Trophoblast cell (in vitro differentiated cells and primary cell): ENCODE measurements around the gene ERBB3.

Experiments used
- DNase-seq, 2 donors: peaks; one replicate each; pipeline ENCODE4 v3.0.0-alpha.2; 2016
- H2AFZ ChIP-seq: 2 replicates; pipeline ENCODE4 v1.6.1; 2013; ENCODE audit warnings: low read length, moderate library complexity, mild to moderate bottlenecking; ENCODE audit not compliant: insufficient read depth, poor library complexity
- H2AK5ac ChIP-seq: 2 replicates; pipeline ENCODE4 v1.6.1; 2013; ENCODE audit warnings: mild to moderate bottlenecking, low read length
- H2BK120ac ChIP-seq: 2 replicates; pipeline ENCODE4 v1.6.1; 2013; ENCODE audit warnings: low read length, mild to moderate bottlenecking, moderate library complexity; ENCODE audit not compliant: insufficient read depth, poor library complexity
- H2BK12ac ChIP-seq: 2 replicates; pipeline ENCODE4 v1.6.1; 2013; ENCODE audit warnings: mild to moderate bottlenecking, low read length, moderate library complexity
- H2BK5ac ChIP-seq: 2 replicates; pipeline ENCODE4 v1.6.1; 2013; ENCODE audit warnings: low read length, low read depth, moderate library complexity, mild to moderate bottlenecking; ENCODE audit not compliant: poor library complexity
- H3K14ac ChIP-seq: 2 replicates; pipeline ENCODE4 v1.6.1; 2013; ENCODE audit warnings: mild to moderate bottlenecking, low read length
- H3K18ac ChIP-seq: 2 replicates; pipeline ENCODE4 v1.6.1; 2013; ENCODE audit warnings: mild to moderate bottlenecking, low read length
- H3K23ac ChIP-seq: 2 replicates; pipeline ENCODE4 v1.6.1; 2013; ENCODE audit warnings: low read length
- H3K27ac ChIP-seq: 2 replicates; pipeline ENCODE4 v1.5.1; 2013; ENCODE audit warnings: low read depth, mild to moderate bottlenecking, inconsistent platforms, low read length, moderate library complexity
- H3K27me3 ChIP-seq: 2 replicates; pipeline ENCODE4 v1.6.1; 2013; ENCODE audit warnings: inconsistent platforms, mild to moderate bottlenecking, low read length, moderate library complexity; ENCODE audit not compliant: insufficient read depth
- H3K36me3 ChIP-seq, 2 experiments: 1 replicate in 1 of 2; 2 replicates in 1 of 2; pipeline ENCODE4 v1.6.1; 2013; ENCODE audit warnings: low read length in 2 of 2, mild to moderate bottlenecking in 2 of 2, moderate library complexity in 1 of 2; ENCODE audit not compliant: insufficient read depth in 2 of 2, control insufficient read depth in 1 of 2
- H3K4ac ChIP-seq: 2 replicates; pipeline ENCODE4 v1.6.1; 2013; ENCODE audit warnings: low read depth, mild to moderate bottlenecking, low read length, moderate library complexity
- H3K4me1 ChIP-seq, 2 experiments: 1 replicate in 1 of 2; 2 replicates in 1 of 2; pipeline ENCODE4 v1.6.1; 2013; ENCODE audit warnings: low read length in 2 of 2, mild to moderate bottlenecking in 2 of 2, moderate library complexity in 1 of 2; ENCODE audit not compliant: insufficient read depth in 2 of 2, control insufficient read depth in 1 of 2
- H3K4me2 ChIP-seq: 2 replicates; pipeline ENCODE4 v1.6.1; 2013; ENCODE audit warnings: inconsistent platforms, mild to moderate bottlenecking, low read length, moderate library complexity
- H3K4me3 ChIP-seq: 2 replicates; pipeline ENCODE4 v1.5.1; 2013; ENCODE audit warnings: mild to moderate bottlenecking, low read depth, low read length, inconsistent platforms
- H3K79me1 ChIP-seq: one replicate; pipeline ENCODE4 v1.6.1; 2013; ENCODE audit warnings: low read length
- H3K79me2 ChIP-seq: 2 replicates; pipeline ENCODE4 v1.6.1; 2013; ENCODE audit warnings: low read length, mild to moderate bottlenecking; ENCODE audit not compliant: control insufficient read depth, insufficient read depth, poor library complexity
- H3K9ac ChIP-seq: 2 replicates; pipeline ENCODE4 v1.6.1; 2013; ENCODE audit warnings: mild to moderate bottlenecking, low read length
- H3K9me3 ChIP-seq: 2 replicates; pipeline ENCODE4 v1.6.1; 2013; ENCODE audit warnings: low read depth, mild to moderate bottlenecking, control low read depth, inconsistent platforms, low read length; ENCODE audit not compliant: insufficient read depth
- H4K12ac ChIP-seq: 2 replicates; pipeline ENCODE4 v1.6.1; 2013; ENCODE audit warnings: low read depth, mild to moderate bottlenecking, low read length, moderate library complexity
- H4K8ac ChIP-seq: 2 replicates; pipeline ENCODE4 v1.6.1; 2013; ENCODE audit warnings: low read depth, mild to moderate bottlenecking, low read length, moderate library complexity
- H4K91ac ChIP-seq: one replicate; pipeline ENCODE4 v1.6.1; 2013; ENCODE audit warnings: low read depth, mild to moderate bottlenecking, low read length, moderate library complexity
- WGBS: extraction: QIAGEN DNeasy Blood & Tissue Kit; methylation state at CpG from one replicate; pipeline ENCODE4 v1.1.7; 2013; ENCODE audit warnings: missing lambda C conversion rate; ENCODE audit not compliant: insufficient read length, insufficient coverage; ENCODE audit errors: extremely low coverage; 5-methylcytosine and 5-hydroxymethylcytosine counted together

The ERBB3 gene

GRCh38 chr12:56141946-56142784, 62.2 kb downstream of the ERBB3 start:
- Histone ChIP-seq H2BK5ac (no peak overlapping the region), H3K4me1 (no peaks in the 10 kb centered on the region), H3K79me2 (no peaks in the 10 kb centered on the region), H3K18ac (no peak overlapping the region), H3K4me3 (no peak overlapping the region), H4K91ac (no peak overlapping the region), H2AK5ac (no peak overlapping the region), H4K8ac (no peak overlapping the region), H2BK120ac (no peak overlapping the region), H3K9ac (no peak overlapping the region), H3K23ac (no peak overlapping the region), H3K4me2 (no peak overlapping the region), H3K27ac (no peak overlapping the region), H3K9me3 (peaks cover 2% of the 10 kb centered on the region), H4K12ac (no peak overlapping the region), H3K79me1 (no peaks in the 10 kb centered on the region), H3K27me3 (no peaks in the 10 kb centered on the region), H3K36me3 (peaks cover 43 to 57% of the 10 kb centered on the region in 2 experiments), H2AFZ (no peak overlapping the region), H2BK12ac (no peak overlapping the region), H3K4ac (no peak overlapping the region), H3K14ac (no peak overlapping the region)
- no peak for DNase-seq
- no CpG with 5 or more reads among the region's 19 CpGs for whole genome bisulfite sequencing

GRCh38 chr12:56143217-56143616, 63.3 kb downstream of the ERBB3 start:
- Histone ChIP-seq H2BK12ac (no peak overlapping the region), H3K14ac (no peak overlapping the region), H3K4me1 (no peaks in the 10 kb centered on the region), H3K36me3 (peaks cover 36 to 46% of the 10 kb centered on the region in 2 experiments), H3K4ac (no peak overlapping the region), H3K4me3 (no peak overlapping the region), H3K4me2 (no peak overlapping the region), H2AK5ac (no peak overlapping the region), H3K9ac (no peak overlapping the region), H3K9me3 (no peaks in the 10 kb centered on the region), H2AFZ (no peak overlapping the region), H3K79me2 (no peaks in the 10 kb centered on the region), H3K27me3 (no peaks in the 10 kb centered on the region), H4K8ac (no peak overlapping the region), H3K23ac (no peak overlapping the region), H2BK5ac (no peak overlapping the region), H3K79me1 (no peaks in the 10 kb centered on the region), H4K91ac (no peak overlapping the region), H3K27ac (no peak overlapping the region), H2BK120ac (no peak overlapping the region), H3K18ac (no peak overlapping the region), H4K12ac (no peak overlapping the region)
- no CpG with 5 or more reads among the region's 4 CpGs for WGBS
- no peak for DNase-seq

DNA sequence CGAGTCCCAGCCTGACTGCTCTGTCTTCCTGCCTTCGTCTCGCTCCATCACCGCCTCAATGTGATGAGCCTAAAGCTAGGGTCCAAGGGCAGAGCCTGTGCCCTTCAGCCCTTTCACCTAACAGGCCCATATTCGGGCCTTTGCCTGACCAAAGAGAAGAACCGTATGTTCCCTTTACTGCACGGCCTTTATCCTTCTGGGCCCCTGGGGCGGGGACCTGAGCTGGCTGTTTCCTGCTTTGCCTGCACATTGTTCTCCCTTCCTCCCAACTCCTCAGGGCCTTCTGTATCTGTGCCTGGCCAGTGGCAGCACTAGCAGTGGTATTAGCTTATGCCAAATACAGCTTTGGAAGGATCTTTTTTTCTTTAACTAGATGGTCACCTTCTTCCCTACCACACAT, 63.9 kb downstream of the ERBB3 start:
- H3K79me1 ChIP-seq = no peaks in the 10 kb centered on the region
- H3K27me3 ChIP-seq = no peaks in the 10 kb centered on the region
- no peak overlapping the region for H3K14ac ChIP-seq
- H3K18ac ChIP-seq = no peak overlapping the region
- no peak overlapping the region for H2AFZ ChIP-seq
- no peak overlapping the region for H4K8ac ChIP-seq
- no peak overlapping the region for H3K4me3 ChIP-seq
- no peak overlapping the region for H3K27ac ChIP-seq
- H4K91ac ChIP-seq = no peak overlapping the region
- no peak overlapping the region for H2AK5ac ChIP-seq
- H3K36me3 ChIP-seq = peaks cover 33 to 40% of the 10 kb centered on the region in 2 experiments
- H3K9me3 ChIP-seq = no peaks in the 10 kb centered on the region
- no peak overlapping the region for H3K9ac ChIP-seq
- no peak overlapping the region for H2BK5ac ChIP-seq
- DNase-seq = no peak
- no peaks in the 10 kb centered on the region for H3K79me2 ChIP-seq
- no peak overlapping the region for H3K4ac ChIP-seq
- no peak overlapping the region for H3K4me2 ChIP-seq
- H4K12ac ChIP-seq = no peak overlapping the region
- H3K4me1 ChIP-seq = no peaks in the 10 kb centered on the region
- no peak overlapping the region for H2BK120ac ChIP-seq
- WGBS = no CpG with 5 or more reads among the region's 8 CpGs
- H3K23ac ChIP-seq = no peak overlapping the region
- no peak overlapping the region for H2BK12ac ChIP-seq

- Histone ChIP-seq H4K91ac (no peak overlapping the region), H3K4me1 (no peaks in the 10 kb centered on the region), H2BK5ac (no peak overlapping the region), H3K79me2 (no peaks in the 10 kb centered on the region), H3K27me3 (no peaks in the 10 kb centered on the region), H2BK12ac (no peak overlapping the region), H3K18ac (no peak overlapping the region), H3K79me1 (no peaks in the 10 kb centered on the region), H2BK120ac (no peak overlapping the region), H2AK5ac (no peak overlapping the region), H4K12ac (no peak overlapping the region), H3K14ac (no peak overlapping the region), H4K8ac (no peak overlapping the region), H3K36me3 (peaks cover 23 to 34% of the 10 kb centered on the region in 2 experiments), H2AFZ (no peak overlapping the region), H3K27ac (no peak overlapping the region), H3K4me3 (no peak overlapping the region), H3K4ac (no peak overlapping the region), H3K23ac (no peak overlapping the region), H3K4me2 (no peak overlapping the region), H3K9ac (no peak overlapping the region), H3K9me3 (no peaks in the 10 kb centered on the region)
- DNase-seq = no peak
- no CpG with 5 or more reads among the region's 3 CpGs for WGBS
These were observed 65.3 kb downstream of the ERBB3 start for GRCh38 chr12:56145217-56145616.
